DOHH2 (cell line): ENCODE data around the gene ZNF641.

Experiments
- H3F3A ChIP-seq: fragments of 200-600 bp; sonication (generic), shearing (Covaris generic); 2 replicates; pipeline ENCODE4 v1.6.0; 2016; ENCODE audit warnings: antibody characterized with exemption, mild to moderate bottlenecking; ENCODE audit not compliant: control insufficient read depth, insufficient read depth
- H3K27ac ChIP-seq: fragments of 200-600 bp; sonication (generic); 2 replicates; pipeline ENCODE4 v1.5.1; 2014; ENCODE audit warnings: low read depth, mild to moderate bottlenecking, low read length, moderate library complexity
- H3K27me3 ChIP-seq: fragments of 200-600 bp; sonication (generic); 2 replicates; pipeline ENCODE4 v1.6.1; 2014; ENCODE audit warnings: mild to moderate bottlenecking, low read length, mixed read lengths; ENCODE audit not compliant: control insufficient read depth
- H3K36me3 ChIP-seq: fragments of 200-600 bp; sonication (generic); 2 replicates; pipeline ENCODE4 v1.6.1; 2014; ENCODE audit warnings: mild to moderate bottlenecking, low read length, moderate library complexity, mixed read lengths; ENCODE audit not compliant: control insufficient read depth
- H3K4me1 ChIP-seq: fragments of 200-600 bp; sonication (generic); 2 replicates; pipeline ENCODE4 v1.6.1; 2014; ENCODE audit warnings: mild to moderate bottlenecking, low read length, mixed read lengths; ENCODE audit not compliant: control insufficient read depth
- H3K4me2 ChIP-seq: fragments of 200-600 bp; sonication (generic); 2 replicates; pipeline ENCODE4 v1.6.0; 2014; ENCODE audit warnings: mild to moderate bottlenecking, low read length, moderate library complexity
- H3K4me3 ChIP-seq: fragments of 200-600 bp; sonication (generic); 2 replicates; pipeline ENCODE4 v1.5.1; 2014; ENCODE audit warnings: mild to moderate bottlenecking, low read length, mixed read lengths
- H3K79me2 ChIP-seq: fragments of 200-600 bp; sonication (generic); 2 replicates; pipeline ENCODE4 v1.6.1; 2014; ENCODE audit warnings: mild to moderate bottlenecking, low read length, mixed read lengths; ENCODE audit not compliant: control insufficient read depth
- H3K9me2 ChIP-seq: fragments of 200-600 bp; sonication (generic); replicated peaks from 2 replicates; pipeline ENCODE4 v1.6.1; 2014; ENCODE audit warnings: mild to moderate bottlenecking, low read length, mixed read lengths; ENCODE audit not compliant: control insufficient read depth
- H3K9me3 ChIP-seq: fragments of 200-600 bp; sonication (generic); 2 replicates; pipeline ENCODE4 v1.6.1; 2014; ENCODE audit warnings: antibody characterized with exemption, low read length, mixed read lengths; ENCODE audit not compliant: control insufficient read depth, insufficient read depth
- H4K20me1 ChIP-seq: fragments of 200-600 bp; sonication (generic); 2 replicates; pipeline ENCODE4 v1.6.0; 2014; ENCODE audit warnings: low read depth, mild to moderate bottlenecking, antibody characterized with exemption, low read length, moderate library complexity; ENCODE audit not compliant: control insufficient read depth, insufficient read depth
- EZH2phosphoT487 ChIP-seq: fragments of 200-600 bp; sonication (generic); IDR thresholded peaks from 2 replicates; pipeline ENCODE4 v1.6.1; 2017; ENCODE audit warnings: borderline replicate concordance, mild to moderate bottlenecking, antibody characterized with exemption, low read length, moderate library complexity, mixed read lengths
- TF ChIP-seq, protein P1 (sequence below): fragments of 200-600 bp; sonication (generic); IDR thresholded peaks from one replicate; pipeline ENCODE4 v1.5.1; 2014; ENCODE audit warnings: antibody characterized with exemption, mild to moderate bottlenecking, low read depth, low read length; ENCODE audit not compliant: poor library complexity, severe bottlenecking

Gene ZNF641

DNA sequence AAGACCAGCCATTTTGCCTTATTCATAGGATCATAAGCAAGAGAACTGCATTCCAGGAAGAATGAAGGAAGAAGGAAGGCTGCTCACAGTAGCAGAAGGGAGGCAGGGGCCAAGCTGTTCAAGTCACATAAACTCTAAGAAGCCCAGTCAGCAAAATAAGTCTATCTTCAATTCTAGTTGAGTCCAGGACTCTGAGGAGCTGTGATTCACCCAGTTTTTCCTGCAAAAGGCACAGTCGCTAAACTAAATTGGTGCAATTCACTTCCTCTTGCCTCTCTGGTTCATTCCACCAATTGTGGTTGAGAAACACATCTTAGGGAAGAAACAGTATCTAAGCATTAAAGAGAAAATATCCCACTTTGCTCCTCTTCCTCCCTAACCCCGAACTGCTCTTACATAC lies 9.8 kb downstream of the ZNF641 start:
- Histone ChIP-seq H3K4me3 (no peak overlapping the region), H3K9me3 (no peaks in the 10 kb centered on the region), H3K27ac (no peak overlapping the region), H3K4me2 (no peak overlapping the region), H3K27me3 (no peaks in the 10 kb centered on the region), H3K36me3 (peaks cover 18% of the 10 kb centered on the region), H3K79me2 (no peaks in the 10 kb centered on the region), H3K9me2 (no peaks in the 10 kb centered on the region), H4K20me1 (no peaks in the 10 kb centered on the region), H3F3A (no peaks in the 10 kb centered on the region), H3K4me1 (no peaks in the 10 kb centered on the region)
- TF ChIP-seq, protein P1, sequence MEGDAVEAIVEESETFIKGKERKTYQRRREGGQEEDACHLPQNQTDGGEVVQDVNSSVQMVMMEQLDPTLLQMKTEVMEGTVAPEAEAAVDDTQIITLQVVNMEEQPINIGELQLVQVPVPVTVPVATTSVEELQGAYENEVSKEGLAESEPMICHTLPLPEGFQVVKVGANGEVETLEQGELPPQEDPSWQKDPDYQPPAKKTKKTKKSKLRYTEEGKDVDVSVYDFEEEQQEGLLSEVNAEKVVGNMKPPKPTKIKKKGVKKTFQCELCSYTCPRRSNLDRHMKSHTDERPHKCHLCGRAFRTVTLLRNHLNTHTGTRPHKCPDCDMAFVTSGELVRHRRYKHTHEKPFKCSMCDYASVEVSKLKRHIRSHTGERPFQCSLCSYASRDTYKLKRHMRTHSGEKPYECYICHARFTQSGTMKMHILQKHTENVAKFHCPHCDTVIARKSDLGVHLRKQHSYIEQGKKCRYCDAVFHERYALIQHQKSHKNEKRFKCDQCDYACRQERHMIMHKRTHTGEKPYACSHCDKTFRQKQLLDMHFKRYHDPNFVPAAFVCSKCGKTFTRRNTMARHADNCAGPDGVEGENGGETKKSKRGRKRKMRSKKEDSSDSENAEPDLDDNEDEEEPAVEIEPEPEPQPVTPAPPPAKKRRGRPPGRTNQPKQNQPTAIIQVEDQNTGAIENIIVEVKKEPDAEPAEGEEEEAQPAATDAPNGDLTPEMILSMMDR: no peak
- no peak for TF ChIP-seq EZH2phosphoT487

DNA sequence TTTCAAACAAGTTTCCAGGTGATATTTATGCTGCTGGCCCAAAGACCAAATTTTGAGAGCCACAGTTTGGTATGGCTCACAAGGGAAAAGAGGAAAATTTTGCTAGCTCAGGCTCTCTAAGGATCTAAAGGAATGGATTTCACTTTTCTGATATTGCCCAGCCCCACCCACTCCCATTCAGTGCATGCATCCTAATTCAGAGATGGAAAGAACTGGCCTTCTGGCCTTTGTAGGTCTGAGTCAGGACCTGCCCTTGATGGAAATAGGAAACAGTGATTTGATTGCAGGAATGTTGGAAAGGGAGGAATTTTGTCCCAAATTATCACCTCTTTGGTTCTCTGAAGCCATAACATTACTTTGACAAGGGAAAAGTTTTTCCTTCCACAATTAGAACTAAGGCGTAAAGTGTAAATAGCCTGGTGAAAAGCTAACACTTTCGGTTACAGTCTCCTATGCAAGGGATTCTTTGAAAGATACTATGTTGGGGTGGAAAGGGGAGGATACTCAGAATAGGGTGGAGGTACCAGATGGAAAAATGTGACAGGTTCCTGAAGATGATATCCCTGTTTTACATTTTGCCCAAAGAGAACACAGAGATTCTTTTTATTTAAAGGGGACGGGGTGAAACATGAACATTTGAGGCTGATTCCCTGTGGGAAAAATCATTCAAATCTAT lies 11.1 kb downstream of the ZNF641 start:
- Histone ChIP-seq H3K4me1 (no peaks in the 10 kb centered on the region), H3F3A (no peaks in the 10 kb centered on the region), H3K27ac (no peak overlapping the region), H3K9me3 (no peaks in the 10 kb centered on the region), H3K27me3 (no peaks in the 10 kb centered on the region), H3K36me3 (peaks cover 11% of the 10 kb centered on the region; the same call in 1 of the 2 replicates), H4K20me1 (no peaks in the 10 kb centered on the region), H3K79me2 (no peaks in the 10 kb centered on the region), H3K9me2 (no peaks in the 10 kb centered on the region), H3K4me2 (no peak overlapping the region), H3K4me3 (no peak overlapping the region)
- TF ChIP-seq EZH2phosphoT487: no peak
- TF ChIP-seq, protein P1: no peak

DNA sequence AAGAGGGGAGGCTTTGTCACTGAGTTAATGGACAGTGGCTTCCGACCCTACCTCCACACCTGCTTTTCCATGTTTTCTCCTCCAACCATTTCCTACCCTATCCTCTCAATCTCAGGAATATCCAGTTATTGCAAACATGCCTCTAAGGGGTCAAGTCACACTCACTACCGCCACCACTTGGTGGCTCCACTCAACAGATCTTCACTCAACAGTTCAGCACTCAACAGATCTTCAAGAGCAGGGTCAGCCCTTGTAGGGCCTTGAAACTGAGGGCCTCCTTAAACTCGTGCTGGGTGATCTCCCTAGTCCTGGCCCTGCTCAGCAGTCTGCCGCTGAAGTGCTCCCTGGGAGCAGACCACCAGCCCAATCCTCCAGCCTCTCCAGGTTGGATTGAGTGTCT lies 14.2 kb downstream of the ZNF641 start:
- Histone ChIP-seq H3K27ac (no peak overlapping the region), H3K79me2 (no peaks in the 10 kb centered on the region), H3K27me3 (no peaks in the 10 kb centered on the region), H3K4me1 (no peaks in the 10 kb centered on the region), H3K4me2 (no peak overlapping the region), H4K20me1 (no peaks in the 10 kb centered on the region), H3K9me3 (no peaks in the 10 kb centered on the region), H3K9me2 (no peaks in the 10 kb centered on the region), H3K36me3 (no peaks in the 10 kb centered on the region), H3F3A (no peaks in the 10 kb centered on the region), H3K4me3 (no peak overlapping the region)
- no peak for TF ChIP-seq EZH2phosphoT487
- TF ChIP-seq, protein P1: peak; percentile 34
